Keratinocyte (primary cell): ENCODE results near the gene S1PR3. TPM values are rescaled to one million over a fixed set of nuclear protein-coding genes. Genes with fewer than 3 reads are reported as not detected.

ENCODE experiments used
- DNase-seq: peaks from one replicate; pipeline ENCODE4 v3.0.0-alpha.2; 2011; ENCODE audit warnings: low read depth, missing footprints, low spot score
- FAIRE-seq: peaks from 2 replicates; lab custom pipeline; 2011; peaks lifted over from hg19 to GRCh38; lab: Jason Lieb, UNC
- H2AFZ ChIP-seq: 2 replicates; pipeline ENCODE4 v1.6.0; 2012; ENCODE audit warnings: low read length, control low read depth, inconsistent platforms; ENCODE audit not compliant: control insufficient read depth
- H3K27ac ChIP-seq: 2 replicates; pipeline ENCODE4 v1.5.1; 2011; ENCODE audit warnings: low read length; ENCODE audit not compliant: control insufficient read depth, insufficient read depth
- H3K27me3 ChIP-seq: 3 replicates; pipeline ENCODE4 v1.6.0; 2011; ENCODE audit warnings: low read length; ENCODE audit not compliant: control insufficient read depth, insufficient read depth; ENCODE audit errors: extremely low read depth
- H3K36me3 ChIP-seq, 2 experiments: 2 replicates in 1 of 2; 3 replicates in 1 of 2; pipeline ENCODE4 v1.5.1; 2011; ENCODE audit warnings: low read length in 2 of 2, mild to moderate bottlenecking in 1 of 2; ENCODE audit not compliant: control insufficient read depth in 2 of 2, insufficient read depth in 2 of 2; ENCODE audit errors: extremely low read depth in 1 of 2
- H3K4me1 ChIP-seq: 3 replicates; pipeline ENCODE4 v1.5.1; 2011; ENCODE audit warnings: low read length; ENCODE audit not compliant: control insufficient read depth, insufficient read depth; ENCODE audit errors: extremely low read depth
- H3K4me2 ChIP-seq: 3 replicates; pipeline ENCODE4 v1.6.0; 2011; ENCODE audit warnings: low read depth, low read length; ENCODE audit not compliant: control insufficient read depth, insufficient read depth; ENCODE audit errors: extremely low read depth
- H3K4me3 ChIP-seq, 3 experiments: fragments of 200-600 bp in 1 of 3; sonication (generic) in 1 of 3; 2 replicates in 2 of 3; 3 replicates in 1 of 3; pipeline ENCODE4 v1.5.1; 2011 to 2016; ENCODE audit warnings: low read length in 3 of 3, mild to moderate bottlenecking in 3 of 3, control low read depth in 2 of 3, inconsistent platforms in 1 of 3, low read depth in 1 of 3, mixed read lengths in 1 of 3, mixed run types in 1 of 3, moderate library complexity in 1 of 3; ENCODE audit not compliant: control insufficient read depth in 2 of 3, insufficient read depth in 2 of 3; ENCODE audit errors: extremely low read depth in 1 of 3
- H3K79me2 ChIP-seq: 2 replicates; pipeline ENCODE4 v1.6.0; 2012; ENCODE audit warnings: low read length; ENCODE audit not compliant: control insufficient read depth, insufficient read depth
- H3K9ac ChIP-seq: 3 replicates; pipeline ENCODE4 v1.6.0; 2011; ENCODE audit warnings: low read length; ENCODE audit not compliant: control insufficient read depth, insufficient read depth; ENCODE audit errors: extremely low read depth
- H3K9me1 ChIP-seq: 3 replicates; pipeline ENCODE4 v1.6.0; 2011; ENCODE audit warnings: low read length; ENCODE audit not compliant: control insufficient read depth, insufficient read depth; ENCODE audit errors: extremely low read depth
- H3K9me3 ChIP-seq: 2 replicates; pipeline ENCODE4 v1.5.1; 2012; ENCODE audit warnings: low read depth, low read length; ENCODE audit not compliant: control insufficient read depth
- H4K20me1 ChIP-seq: 3 replicates; pipeline ENCODE4 v1.6.0; 2011; ENCODE audit warnings: low read length; ENCODE audit not compliant: control insufficient read depth, insufficient read depth; ENCODE audit errors: extremely low read depth
- CTCF ChIP-seq, 3 experiments: IDR thresholded peaks in 1 of 3; conservative IDR thresholded peaks in 1 of 3; optimal IDR thresholded peaks in 1 of 3; 2 replicates in 2 of 3; 3 replicates in 1 of 3; pipeline versions ENCODE3 to v1.5.1; 2011; ENCODE audit warnings: low read length in 3 of 3, mild to moderate bottlenecking in 3 of 3, moderate library complexity in 2 of 3, control low read depth in 1 of 3, inconsistent platforms in 1 of 3; ENCODE audit not compliant: insufficient read depth in 2 of 3; ENCODE audit errors: extremely low read depth in 1 of 3
- EZH2 ChIP-seq: IDR thresholded peaks from one replicate; pipeline ENCODE4 v1.6.1; 2012; ENCODE audit warnings: inconsistent platforms, mild to moderate bottlenecking, low read length, moderate library complexity
- dilution Hi-C: fragments of 300-500 bp; cut with MboI; formaldehyde crosslinking; loops from one replicate; pipeline ENCODE4 v1.7.0; 2020; ENCODE audit warnings: low sequenced_read_pairs; ENCODE audit not compliant: extremely low pct_ligation_motif_present
- polyA plus RNA-seq, 5 experiments: library from polyadenylated mRNA; depleted of rRNA in 3 of 5; stranded (reverse) in 3 of 5; stranded (forward) in 1 of 5; unstranded in 1 of 5; fragments of >200 nt; gene quantifications; 1 replicate in 1 of 5; 2 replicates in 3 of 5; 3 replicates in 1 of 5; pipeline versions ENCODE4 v1.2.1 to v1.2.3, GENCODE V29; 2011 to 2012; ENCODE audit warnings: missing spikeins in 2 of 5, low read depth in 1 of 5, low replicate concordance in 1 of 5

The S1PR3 gene
- polyA plus RNA-seq, 1 donor (not counting 4 experiments of a cell fraction or from before 2014, with no cell fraction given): 4.1 TPM

GRCh38 chr9:89032661-89033060, 41.4 kb downstream of the S1PR3 start:
- H3K4me2 ChIP-seq: no peak overlapping the region
- peaks cover under 1% of the 10 kb centered on the region for H3K4me1 ChIP-seq

DNA sequence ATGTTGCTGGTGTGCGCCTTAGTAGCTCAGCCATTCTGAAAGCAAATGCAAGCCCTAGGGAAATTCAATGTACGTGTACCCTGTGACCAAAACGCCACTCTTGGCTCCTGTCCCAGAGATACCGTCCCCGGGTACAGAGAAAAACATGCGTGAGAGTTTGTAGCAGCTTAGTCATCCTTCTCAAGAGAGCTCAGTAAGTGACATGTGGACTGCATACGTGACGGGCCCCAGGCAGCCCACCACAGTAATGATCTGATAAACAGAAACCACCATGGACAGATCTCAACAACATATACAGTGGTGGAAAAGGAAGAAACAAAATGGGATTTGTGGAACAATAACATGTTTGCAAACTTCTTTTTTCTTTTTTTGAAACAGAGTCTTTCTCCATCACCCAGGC, 45.1 kb downstream of the S1PR3 start:
- no peaks in the 10 kb centered on the region for H3K36me3 ChIP-seq
- no peak for FAIRE-seq
- no peaks in the 10 kb centered on the region for H4K20me1 ChIP-seq
- no peak for DNase-seq
- H3K9ac ChIP-seq: no peak overlapping the region
- no peak overlapping the region for H2AFZ ChIP-seq
- H3K4me3 ChIP-seq: no peak overlapping the region
- dilution Hi-C loops: no loop called here
- peaks cover 2% of the 10 kb centered on the region for H3K9me1 ChIP-seq
- H3K9me3 ChIP-seq: no peaks in the 10 kb centered on the region
- no peaks in the 10 kb centered on the region for H3K27me3 ChIP-seq
- H3K79me2 ChIP-seq: no peaks in the 10 kb centered on the region
- peaks cover 15% of the 10 kb centered on the region for H3K4me1 ChIP-seq
- TF ChIP-seq EZH2 (no peak), CTCF (optimal IDR thresholded peaks at IDR 0.05 in 1 of 3, IDR thresholded peaks at IDR 0.05 in 1 of 3, conservative IDR thresholded peaks at IDR 0.05 in 1 of 3; ENCODE audit: extremely low read depth in 1 of 3, insufficient read depth in 2 of 3, low read length in 3 of 3) (no peak)
- no peak overlapping the region for H3K27ac ChIP-seq
- H3K4me2 ChIP-seq: no peak overlapping the region

More at GRCh38 chr9:89032661-89033060, 41.4 kb downstream of the S1PR3 start:
- Histone ChIP-seq H3K27me3 (no peaks in the 10 kb centered on the region), H3K79me2 (no peaks in the 10 kb centered on the region), H3K4me3 (no peak overlapping the region), H3K36me3 (no peaks in the 10 kb centered on the region), H2AFZ (no peak overlapping the region), H3K9me1 (no peaks in the 10 kb centered on the region), H3K9me3 (no peaks in the 10 kb centered on the region), H3K27ac (no peak overlapping the region), H3K9ac (no peak overlapping the region), H4K20me1 (no peaks in the 10 kb centered on the region)
- no peak for TF ChIP-seq EZH2
- no peak for TF ChIP-seq CTCF (optimal IDR thresholded peaks at IDR 0.05 in 1 of 3, IDR thresholded peaks at IDR 0.05 in 1 of 3, conservative IDR thresholded peaks at IDR 0.05 in 1 of 3; ENCODE audit: extremely low read depth in 1 of 3, insufficient read depth in 2 of 3, low read length in 3 of 3)
- no peak for FAIRE-seq
- dilution Hi-C loops: no loop called here
- DNase-seq: no peak
